CD4-positive, alpha-beta T cell treated with Interleukin-6 for 4 hours (primary cell): ENCODE results near the gene CKLF.
"Not testable (repeated sequence)": the region's sequence is repeated elsewhere in the genome, so short reads cannot be mapped to it uniquely, and the experiment has no call there.

Experiments
- DNase-seq: peaks from one replicate; pipeline ENCODE4 v3.0.0-alpha.2; 2020; ENCODE audit warnings: mixed read lengths

CKLF gene

GRCh38 chr16:66543541-66543940, 8.8 kb upstream of the CKLF start:
- no peak for DNase-seq

GRCh38 chr16:66544016-66544757, 8.2 kb upstream of the CKLF start:
- no peak for DNase-seq

GRCh38 chr16:66547101-66547989, 5.0 kb upstream of the CKLF start:
- no peak for DNase-seq

- no peak for DNase-seq
These were observed 4.3 kb upstream of the CKLF start for GRCh38 chr16:66548068-66548467.

- no peak for DNase-seq
These were observed 3.5 kb upstream of the CKLF start for GRCh38 chr16:66548868-66549267.

GRCh38 chr16:66549284-66550131, 2.9 kb upstream of the CKLF start, which contains the start of gene TK2:
TSS of gene TK2 (minus strand) at chr16:66550122. CDS start at chr16:66550061, 61 bp downstream.
- peak; percentile 57 for DNase-seq

- peak; percentile 74 for DNase-seq
These were observed 1.0 kb upstream of the CKLF start for GRCh38 chr16:66551348-66551759.

- peak; percentile 28 for DNase-seq
These were observed 539 bp upstream of the CKLF start for GRCh38 chr16:66551788-66552285.

- no peak for DNase-seq
These were observed 847 bp downstream of the CKLF start for GRCh38 chr16:66553223-66553622.

- no peak for DNase-seq
These were observed 1.6 kb downstream of the CKLF start for GRCh38 chr16:66554021-66554420.

- DNase-seq: no peak
These were observed 2.1 kb downstream of the CKLF start for GRCh38 chr16:66554495-66554894.

GRCh38 chr16:66560107-66560506, 7.7 kb downstream of the CKLF start:
- DNase-seq: no peak

GRCh38 chr16:66561381-66562080, 9.2 kb downstream of the CKLF start:
- no peak for DNase-seq

- no peak for DNase-seq
These were observed 10.0 kb downstream of the CKLF start for GRCh38 chr16:66562409-66562808.

GRCh38 chr16:66562986-66563385, 10.6 kb downstream of the CKLF start:
- no peak for DNase-seq

- DNase-seq: no peak
These were observed 11.4 kb downstream of the CKLF start for GRCh38 chr16:66563574-66564334.

GRCh38 chr16:66566051-66566901, 13.9 kb downstream of the CKLF start, which contains the start of gene CMTM1:
TSS of gene CMTM1 (plus strand) at chr16:66566439. CDS start at chr16:66566514, 75 bp downstream.
- no peak for DNase-seq

- DNase-seq: not testable (repeated sequence)
These were observed 14.9 kb downstream of the CKLF start for GRCh38 chr16:66567270-66567669.

GRCh38 chr16:66568355-66568754, 16.0 kb downstream of the CKLF start:
- no peak for DNase-seq

- DNase-seq: no peak
These were observed 16.8 kb downstream of the CKLF start for GRCh38 chr16:66569131-66569530.
